PFSK-1 (cell line): Measurements from ENCODE around the gene MEPE.

ENCODE experiments used
- FOXP2 ChIP-seq: optimal IDR thresholded peaks from 2 replicates; pipeline ENCODE3; 2011; ENCODE audit warnings: borderline replicate concordance, control low read depth, inconsistent platforms; ENCODE audit not compliant: insufficient read depth; ENCODE audit errors: extremely low read length, extremely low read depth
- POLR2AphosphoS5 ChIP-seq: IDR thresholded peaks from 2 replicates; pipeline ENCODE4 v1.6.1; 2012; ENCODE audit warnings: low read depth, mild to moderate bottlenecking, control low read depth, low read length, moderate library complexity
- REST ChIP-seq, 2 experiments: IDR thresholded peaks; 2 replicates each; pipeline versions ENCODE4 v1.6.1 to v1.8.0; 2011 to 2012; ENCODE audit warnings: low read depth in 2 of 2, low read length in 2 of 2, control low read depth in 1 of 2, inconsistent platforms in 1 of 2, mild to moderate bottlenecking in 1 of 2, moderate library complexity in 1 of 2; ENCODE audit not compliant: insufficient read depth in 1 of 2
- SIN3A ChIP-seq: IDR thresholded peaks from 2 replicates; pipeline ENCODE4 v1.6.1; 2012; ENCODE audit warnings: mild to moderate bottlenecking, low read length, moderate library complexity, borderline replicate concordance; ENCODE audit not compliant: insufficient read depth
- TAF1 ChIP-seq: IDR thresholded peaks from 2 replicates; pipeline ENCODE4 v1.6.1; 2012; ENCODE audit warnings: low read length, control low read depth, borderline replicate concordance; ENCODE audit not compliant: insufficient read depth

The MEPE gene

GRCh38 chr4:87838890-87839591 lies 6.3 kb downstream of the MEPE start:
- no peak for TF ChIP-seq FOXP2
- no peak for TF ChIP-seq SIN3A
- no peak for TF ChIP-seq POLR2AphosphoS5
- no peak for TF ChIP-seq REST (IDR thresholded peaks at IDR 0.05; ENCODE audit: insufficient read depth in 1 of 2, low read depth in 2 of 2, low read length in 2 of 2)
- no peak for TF ChIP-seq TAF1

- TF ChIP-seq TAF1 (no peak), SIN3A (no peak), FOXP2 (no peak), REST (IDR thresholded peaks at IDR 0.05; ENCODE audit: insufficient read depth in 1 of 2, low read depth in 2 of 2, low read length in 2 of 2) (no peak), POLR2AphosphoS5 (no peak)
Measured at GRCh38 chr4:87839592-87839946, 6.8 kb downstream of the MEPE start.

GRCh38 chr4:87840149-87840548 lies 7.4 kb downstream of the MEPE start:
- TF ChIP-seq SIN3A (no peak), FOXP2 (no peak), REST (IDR thresholded peaks at IDR 0.05; ENCODE audit: insufficient read depth in 1 of 2, low read depth in 2 of 2, low read length in 2 of 2) (no peak)

- TF ChIP-seq POLR2AphosphoS5, result no peak
- TF ChIP-seq TAF1, result no peak
- TF ChIP-seq FOXP2, result no peak
- TF ChIP-seq SIN3A, result no peak
Measured at GRCh38 chr4:87843936-87844335, 11.2 kb downstream of the MEPE start.

- TF ChIP-seq POLR2AphosphoS5, result no peak
- no peak for TF ChIP-seq TAF1
- TF ChIP-seq SIN3A, result no peak
- TF ChIP-seq REST (IDR thresholded peaks at IDR 0.05; ENCODE audit: insufficient read depth in 1 of 2, low read depth in 2 of 2, low read length in 2 of 2), result no peak
- TF ChIP-seq FOXP2, result no peak
Measured at GRCh38 chr4:87844452-87844851, 11.7 kb downstream of the MEPE start.
